Tibial nerve (tissue), 4 donors: ENCODE data around the gene SLC25A5. TPM values are rescaled to one million over a fixed set of nuclear protein-coding genes. Genes with fewer than 3 reads are reported as not detected.
A peak's percentile ranks its signal among the peaks of the same experiment; 100 is the strongest.
"Not testable (repeated sequence)": the region's sequence is repeated elsewhere in the genome, so short reads cannot be mapped to it uniquely, and the experiment has no call there.

Experiments used
- DNase-seq, 2 donors: peaks; one replicate each; pipeline ENCODE4 v3.0.0-alpha.2; 2019; ENCODE audit warnings: low spot score in 2 of 2
- H3K27ac ChIP-seq, 4 donors: fragments of 200-600 bp; sonication (generic) in 3 of 4; one replicate each; pipeline ENCODE4 v1.5.1; 2017 to 2019; ENCODE audit warnings: mild to moderate bottlenecking in 1 of 4
- H3K27me3 ChIP-seq, 2 donors: fragments of 200-600 bp; sonication (generic) in 1 of 2; one replicate each; pipeline versions ENCODE4 v1.5.1 to v1.6.0; 2017 to 2019
- H3K36me3 ChIP-seq, 3 donors: fragments of 200-600 bp; sonication (generic); one replicate each; pipeline ENCODE4 v1.5.1; 2018 to 2019
- H3K4me1 ChIP-seq, 4 donors: fragments of 200-600 bp; sonication (generic) in 3 of 4; one replicate each; pipeline ENCODE4 v1.5.1; 2017 to 2019
- H3K4me3 ChIP-seq, 4 donors: fragments of 200-600 bp; sonication (generic) in 3 of 4; one replicate each; pipeline ENCODE4 v1.5.1; 2017 to 2019; ENCODE audit warnings: mild to moderate bottlenecking in 1 of 4, moderate library complexity in 1 of 4
- H3K9me3 ChIP-seq, 4 donors: fragments of 200-600 bp; sonication (generic) in 3 of 4; one replicate each; pipeline ENCODE4 v1.5.1; 2017 to 2019
- EP300 ChIP-seq, 2 donors: sonication (generic); formaldehyde crosslinking; IDR thresholded peaks; one replicate each; pipeline ENCODE4 v1.6.1; 2017; ENCODE audit warnings: antibody characterized with exemption in 2 of 2, mild to moderate bottlenecking in 1 of 2
- POLR2A ChIP-seq, 2 donors: fragments of 450-650 bp; IDR thresholded peaks; one replicate each; pipeline ENCODE4 v1.6.1; 2017; ENCODE audit warnings: antibody characterized with exemption in 2 of 2, mild to moderate bottlenecking in 2 of 2, moderate library complexity in 2 of 2
- WGBS, 2 donors: methylation state at CpG; one replicate each; pipeline ENCODE4 v1.1.5; 2018; 5-methylcytosine and 5-hydroxymethylcytosine counted together
- total RNA-seq, 4 donors: library from RNA; depleted of rRNA; stranded (reverse); fragments of >200 nt; gene quantifications; one replicate each; pipeline ENCODE4 v1.1.0, GENCODE V29; 2016
- TF ChIP-seq, protein P1 (sequence below), 5 experiments: fragments of 200-600 bp in 3 of 5; fragments of 450-650 bp in 2 of 5; sonication (generic) in 3 of 5; IDR thresholded peaks; one replicate each; pipeline ENCODE4 v1.5.1; 2016 to 2019; ENCODE audit warnings: antibody characterized with exemption in 5 of 5, mild to moderate bottlenecking in 3 of 5, moderate library complexity in 2 of 5

SLC25A5 gene
- total RNA-seq, 4 donors from 2014 or later = 79.3 to 176 (median 93.3) TPM

DNA sequence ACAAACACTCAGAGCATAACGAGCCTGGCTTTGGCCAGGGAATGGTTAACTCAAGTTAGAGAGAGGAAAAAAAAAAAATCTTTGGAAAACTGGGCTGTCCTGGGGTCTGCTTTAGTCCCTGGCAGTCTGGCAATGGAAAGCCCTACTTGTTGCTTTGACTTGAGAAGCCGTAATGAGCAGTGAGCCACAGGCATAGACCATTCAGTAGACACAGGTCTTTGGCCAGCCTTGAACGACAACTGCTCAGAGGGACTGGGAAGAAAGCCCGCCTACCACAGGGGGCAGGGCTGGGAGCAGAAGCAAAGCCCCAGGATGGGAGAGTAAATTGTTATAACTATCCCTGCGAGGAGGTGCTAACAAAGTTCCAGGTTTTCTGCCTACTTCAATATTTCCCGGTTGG, 43.2 kb upstream of the SLC25A5 start:
- DNase-seq = no peak
- Histone ChIP-seq H3K4me1 (peaks cover 0 to 6% (median 0%) of the 10 kb centered on the region in 4 donors), H3K4me3 (no peak overlapping the region), H3K27me3 (no peaks in the 10 kb centered on the region), H3K27ac (no peak overlapping the region), H3K36me3 (peaks cover 0 to 3% (median 0%) of the 10 kb centered on the region in 3 donors), H3K9me3 (no peaks in the 10 kb centered on the region)
- 63 to 88% methylated on average over 6 of the region's 6 CpGs for WGBS, 2 donors
- no peak for TF ChIP-seq POLR2A (IDR thresholded peaks at IDR 0.05)
- no peak for TF ChIP-seq EP300 (IDR thresholded peaks at IDR 0.05)

DNA sequence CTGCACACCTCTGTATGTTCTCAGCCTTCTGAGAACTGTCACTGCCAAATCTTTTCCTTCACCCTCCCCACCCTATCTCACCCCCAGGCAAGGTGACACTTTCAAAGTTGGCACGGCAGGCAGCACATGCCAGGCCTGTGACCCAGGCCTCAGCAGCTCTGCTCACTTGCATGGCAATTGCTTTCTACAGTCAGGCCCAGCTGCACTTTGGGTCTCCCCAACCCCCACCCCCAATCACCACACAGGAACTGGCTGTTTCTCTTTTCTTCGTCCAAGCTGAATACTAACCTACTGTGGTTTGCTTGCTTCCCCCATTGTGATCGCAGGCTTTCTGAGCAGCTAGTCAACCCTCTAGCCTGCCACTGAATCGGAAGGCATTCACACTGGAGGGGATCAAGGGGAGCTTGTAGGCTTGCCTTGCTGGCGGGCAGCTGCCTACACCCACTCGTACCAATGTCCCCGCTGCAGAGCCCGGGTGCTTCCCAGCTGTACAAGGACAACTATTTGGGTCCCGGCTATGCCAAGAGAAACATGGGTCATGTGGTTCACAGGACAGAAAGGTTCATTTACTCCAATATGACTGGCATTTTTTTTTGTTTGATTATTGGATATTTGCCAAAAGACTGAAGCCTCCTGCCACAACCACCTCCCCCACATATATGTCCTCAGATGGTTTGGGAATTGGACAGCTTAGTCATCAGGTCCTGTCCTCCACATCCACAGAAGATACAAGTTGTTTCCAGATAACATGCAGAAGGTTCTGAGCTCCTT, 41.0 kb upstream of the SLC25A5 start:
- WGBS, 2 donors = 27 to 54% methylated on average over 9 of the region's 9 CpGs
- Histone ChIP-seq H3K4me1 (peaks cover 0 to 6% (median 0%) of the 10 kb centered on the region in 4 donors), H3K9me3 (no peaks in the 10 kb centered on the region), H3K27ac (peak overlapping the region in 1 of 4 donors; percentile 20), H3K36me3 (peaks cover 0 to 6% (median 0%) of the 10 kb centered on the region in 3 donors), H3K27me3 (no peaks in the 10 kb centered on the region), H3K4me3 (no peak overlapping the region)
- TF ChIP-seq POLR2A (IDR thresholded peaks at IDR 0.05) = no peak
- TF ChIP-seq, protein P1, sequence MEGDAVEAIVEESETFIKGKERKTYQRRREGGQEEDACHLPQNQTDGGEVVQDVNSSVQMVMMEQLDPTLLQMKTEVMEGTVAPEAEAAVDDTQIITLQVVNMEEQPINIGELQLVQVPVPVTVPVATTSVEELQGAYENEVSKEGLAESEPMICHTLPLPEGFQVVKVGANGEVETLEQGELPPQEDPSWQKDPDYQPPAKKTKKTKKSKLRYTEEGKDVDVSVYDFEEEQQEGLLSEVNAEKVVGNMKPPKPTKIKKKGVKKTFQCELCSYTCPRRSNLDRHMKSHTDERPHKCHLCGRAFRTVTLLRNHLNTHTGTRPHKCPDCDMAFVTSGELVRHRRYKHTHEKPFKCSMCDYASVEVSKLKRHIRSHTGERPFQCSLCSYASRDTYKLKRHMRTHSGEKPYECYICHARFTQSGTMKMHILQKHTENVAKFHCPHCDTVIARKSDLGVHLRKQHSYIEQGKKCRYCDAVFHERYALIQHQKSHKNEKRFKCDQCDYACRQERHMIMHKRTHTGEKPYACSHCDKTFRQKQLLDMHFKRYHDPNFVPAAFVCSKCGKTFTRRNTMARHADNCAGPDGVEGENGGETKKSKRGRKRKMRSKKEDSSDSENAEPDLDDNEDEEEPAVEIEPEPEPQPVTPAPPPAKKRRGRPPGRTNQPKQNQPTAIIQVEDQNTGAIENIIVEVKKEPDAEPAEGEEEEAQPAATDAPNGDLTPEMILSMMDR (IDR thresholded peaks at IDR 0.05) = no peak
- no peak for DNase-seq

DNA sequence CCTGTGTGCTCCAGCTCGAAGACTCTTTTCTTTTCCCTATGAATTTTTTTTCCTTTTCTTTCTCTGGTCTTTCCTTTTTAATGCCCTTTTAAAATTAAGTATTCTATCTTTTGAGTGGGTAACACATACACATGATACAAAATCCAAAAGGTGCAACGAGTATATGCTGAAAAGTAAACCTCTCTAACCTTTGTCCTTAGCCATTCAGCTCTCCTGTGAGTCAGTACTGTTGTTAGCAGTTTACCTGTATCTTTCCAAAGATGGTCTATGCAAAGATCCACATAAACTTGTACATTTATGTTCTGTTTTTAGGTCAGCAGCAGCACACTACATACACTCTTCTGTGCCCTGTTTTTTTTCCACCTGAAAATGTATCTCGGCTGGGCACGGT, 40.5 kb upstream of the SLC25A5 start:
- 67 to 81% methylated on average over 4 of the region's 4 CpGs for WGBS, 2 donors

DNA sequence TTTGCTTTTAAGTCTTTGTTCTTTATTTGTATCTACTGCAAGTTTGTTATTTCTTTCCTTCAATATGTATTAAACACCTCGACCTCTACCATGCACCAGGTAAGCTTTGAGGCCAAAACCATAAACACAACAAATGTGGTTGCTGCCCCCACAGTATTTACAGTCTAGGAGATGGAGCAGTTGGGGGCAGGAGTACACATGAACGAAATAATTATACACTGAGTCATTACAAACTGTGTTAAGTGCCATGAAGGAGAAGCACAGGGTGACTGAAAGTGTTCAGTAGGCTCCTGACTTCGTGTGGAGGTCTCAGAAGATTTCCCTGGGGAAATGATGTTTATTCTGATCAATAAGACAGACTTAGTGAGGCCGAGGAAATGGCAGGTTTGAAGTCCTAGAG, 38.8 kb upstream of the SLC25A5 start:
- H3K36me3 ChIP-seq = peaks cover 0 to 6% (median 0%) of the 10 kb centered on the region in 3 donors
- no peak overlapping the region for H3K27ac ChIP-seq
- TF ChIP-seq POLR2A (IDR thresholded peaks at IDR 0.05) = no peak
- peaks cover 0 to 6% (median 0%) of the 10 kb centered on the region in 4 donors for H3K4me1 ChIP-seq
- no peak for DNase-seq
- 46 to 68% methylated on average over 3 to 4 of the region's 4 CpGs for WGBS, 2 donors
- H3K9me3 ChIP-seq = no peaks in the 10 kb centered on the region
- H3K4me3 ChIP-seq = no peak overlapping the region
- H3K27me3 ChIP-seq = no peaks in the 10 kb centered on the region

More for the DNA sequence above, 40.5 kb upstream of the SLC25A5 start:
- Histone ChIP-seq H3K27ac (no peak overlapping the region), H3K4me1 (peaks cover 0 to 6% (median 0%) of the 10 kb centered on the region in 4 donors), H3K36me3 (peaks cover 0 to 6% (median 0%) of the 10 kb centered on the region in 3 donors), H3K4me3 (no peak overlapping the region), H3K9me3 (no peaks in the 10 kb centered on the region), H3K27me3 (no peaks in the 10 kb centered on the region)
- DNase-seq = no peak
- TF ChIP-seq, protein P1 (IDR thresholded peaks at IDR 0.05) = no peak
- TF ChIP-seq POLR2A (IDR thresholded peaks at IDR 0.05) (no peak), EP300 (IDR thresholded peaks at IDR 0.05) (no peak)

DNA sequence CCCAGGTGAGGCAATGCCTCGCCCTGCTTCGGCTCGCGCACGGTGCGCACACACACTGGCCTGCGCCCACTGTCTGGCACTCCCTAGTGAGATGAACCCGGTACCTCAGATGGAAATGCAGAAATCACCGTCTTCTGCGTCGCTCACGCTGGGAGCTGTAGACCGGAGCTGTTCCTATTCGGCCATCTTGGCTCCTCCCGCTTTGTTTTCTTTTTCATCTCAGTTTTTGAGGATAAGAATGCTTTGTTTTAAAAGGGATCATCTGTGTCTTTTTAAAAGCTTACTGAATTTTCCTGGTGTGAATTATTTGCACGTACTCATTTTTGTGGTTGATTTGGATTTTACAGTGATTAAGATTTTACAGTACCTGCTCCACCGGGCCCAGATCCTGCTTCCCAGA, 26.9 kb upstream of the SLC25A5 start:
- H3K27ac ChIP-seq, H3K27me3 ChIP-seq, H3K4me3 ChIP-seq, H3K9me3 ChIP-seq, H3K36me3 ChIP-seq, DNase-seq, H3K4me1 ChIP-seq: not testable (repeated sequence)
- 77 to 97% methylated on average over 5 to 12 of the region's 17 CpGs for WGBS, 2 donors

DNA sequence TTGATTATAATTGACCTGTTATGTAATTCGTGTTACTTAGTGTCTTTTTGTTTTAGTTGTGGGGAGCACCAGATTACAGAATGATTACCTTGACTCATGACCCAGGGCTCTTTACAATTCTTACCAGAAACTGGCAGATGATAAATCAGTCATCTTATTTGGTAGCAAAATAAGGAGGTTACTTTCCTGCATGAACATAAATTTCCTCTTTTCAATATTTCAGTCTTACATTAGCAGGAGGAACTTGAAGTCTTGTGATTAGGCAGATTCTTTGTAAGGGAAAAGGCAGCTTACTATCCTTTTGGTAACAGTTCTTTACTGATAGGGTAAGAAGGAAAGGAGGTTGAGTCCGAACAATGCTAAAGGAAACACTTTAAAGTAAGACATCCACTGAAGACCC, 26.0 kb upstream of the SLC25A5 start:
- TF ChIP-seq POLR2A (IDR thresholded peaks at IDR 0.05) = no peak
- TF ChIP-seq EP300 (IDR thresholded peaks at IDR 0.05) = no peak
- TF ChIP-seq, protein P1 (IDR thresholded peaks at IDR 0.05) = no peak
- 61 to 82% methylated on average over 2 of the region's 2 CpGs for WGBS, 2 donors

More for the DNA sequence above, 26.0 kb upstream of the SLC25A5 start:
- Histone ChIP-seq H3K9me3 (no peaks in the 10 kb centered on the region), H3K27ac (no peak overlapping the region), H3K27me3 (no peaks in the 10 kb centered on the region), H3K4me3 (no peak overlapping the region), H3K36me3 (no peaks in the 10 kb centered on the region), H3K4me1 (no peaks in the 10 kb centered on the region)
- DNase-seq = no peak
